Panc1 (cell line): ENCODE measurements around the gene KCNK15. TPM values are rescaled to one million over a fixed set of nuclear protein-coding genes. Genes with fewer than 3 reads are reported as not detected.

Source experiments
- ATAC-seq: fragments of 200-7000 bp; cut with Tn5 transposase; 2 replicates; pipeline ENCODE4 v1.9.1; 2020; ENCODE audit warnings: mild to moderate bottlenecking, moderate library complexity
- BruUV-seq: library from RNA; stranded (reverse); fragments of 400-500 nt; replicated peaks from 2 replicates; lab custom pipeline; 2021; lab: Mats Ljungman, UMichigan
- CTCF ChIA-PET: fragments of 300-600 bp; sonication (Branson Sonifier 250); formaldehyde crosslinking; loops from one replicate; lab custom pipeline; 2022; ENCODE audit warnings: antibody characterized with exemption; lab: Charles Lee
- POLR2A ChIA-PET: fragments of 300-600 bp; sonication (Branson Sonifier 250); formaldehyde crosslinking; loops from one replicate; lab custom pipeline; 2022; ENCODE audit warnings: antibody characterized with exemption; lab: Charles Lee
- DNase-seq: peaks from one replicate; pipeline ENCODE4 v3.0.0-alpha.2; 2010; ENCODE audit warnings: low read depth, low spot score
- H3K27ac ChIP-seq: 2 replicates; pipeline ENCODE4 v1.5.1; 2011; ENCODE audit warnings: mild to moderate bottlenecking, low read length, inconsistent platforms
- H3K27me3 ChIP-seq: fragments of 200-500 bp; sonication (Bioruptor generic); 2 replicates; pipeline ENCODE4 v1.6.0; 2014; ENCODE audit warnings: low read length, inconsistent platforms; ENCODE audit not compliant: control insufficient read depth, insufficient read depth
- H3K36me3 ChIP-seq: fragments of 200-500 bp; sonication (Bioruptor generic); 2 replicates; pipeline ENCODE4 v1.5.1; 2014; ENCODE audit warnings: inconsistent platforms, mild to moderate bottlenecking, low read length, moderate library complexity; ENCODE audit not compliant: control insufficient read depth, insufficient read depth
- H3K4me1 ChIP-seq: 2 replicates; pipeline ENCODE4 v1.5.1; 2011; ENCODE audit warnings: inconsistent platforms, mild to moderate bottlenecking, low read length, moderate library complexity; ENCODE audit not compliant: control insufficient read depth, insufficient read depth
- H3K4me3 ChIP-seq, 2 experiments: 2 replicates each; pipeline ENCODE4 v1.5.1; 2011 to 2012; ENCODE audit warnings: low read depth in 2 of 2, low read length in 2 of 2, mild to moderate bottlenecking in 2 of 2, inconsistent platforms in 1 of 2, moderate library complexity in 1 of 2
- H3K9me3 ChIP-seq: fragments of 200-500 bp; sonication (Bioruptor generic); 2 replicates; pipeline ENCODE4 v1.5.1; 2014; ENCODE audit warnings: low read depth, mild to moderate bottlenecking, inconsistent platforms, low read length, moderate library complexity; ENCODE audit not compliant: control insufficient read depth, insufficient read depth
- CTCF ChIP-seq: fragments of 450-650 bp; IDR thresholded peaks from 2 replicates; pipeline ENCODE4 v1.5.1; 2017; ENCODE audit warnings: mild to moderate bottlenecking
- POLR2AphosphoS5 ChIP-seq: IDR thresholded peaks from 2 replicates; pipeline ENCODE4 v1.6.1; 2012; ENCODE audit warnings: mild to moderate bottlenecking, low read depth, low read length, moderate library complexity
- REST ChIP-seq, 2 experiments: IDR thresholded peaks; 2 replicates each; pipeline ENCODE4 v1.6.1; 2011 to 2012; ENCODE audit warnings: low read depth in 2 of 2, control low read depth in 1 of 2, low read length in 1 of 2, mild to moderate bottlenecking in 1 of 2, moderate library complexity in 1 of 2; ENCODE audit not compliant: insufficient read depth in 1 of 2
- SIN3A ChIP-seq: IDR thresholded peaks from 2 replicates; pipeline ENCODE4 v1.6.1; 2012; ENCODE audit warnings: low read depth, mild to moderate bottlenecking, low read length, moderate library complexity, borderline replicate concordance; ENCODE audit not compliant: insufficient read depth
- TCF7L2 ChIP-seq: IDR thresholded peaks from 2 replicates; pipeline ENCODE4 v1.6.1; 2011; ENCODE audit warnings: mild to moderate bottlenecking, low read depth, low read length, inconsistent platforms
- in situ Hi-C: cut with HindIII; loops from 2 replicates; pipeline ENCODE4 v1.10.0; 2016; ENCODE audit warnings: low sequenced_read_pairs, low pct_unique_long_range_greater_than_20kb
- intact Hi-C: fragments of 100-400 bp; cut with micrococcal nuclease; formaldehyde crosslinking; loops from one replicate; pipeline ENCODE4 v1.10.0; 2022; ENCODE audit not compliant: unreplicated experiment
- total RNA-seq: library from RNA; stranded (reverse); gene quantifications from one replicate; pipeline ENCODE4 v1.2.1, GENCODE V29; 2021; ENCODE audit not compliant: unreplicated experiment

KCNK15 gene
- total RNA-seq, 1 experiment from 2014 or later = 7.4 TPM

GRCh38 chr20:44750081-44750805 lies 4.6 kb downstream of the KCNK15 start:
- H3K36me3 ChIP-seq = no peaks in the 10 kb centered on the region
- in situ Hi-C loops = no loop called here
- H3K27ac ChIP-seq = no peak overlapping the region
- ChIA-PET POLR2A (no interaction called here), CTCF (no interaction called here)
- no peaks in the 10 kb centered on the region for H3K9me3 ChIP-seq
- no peak overlapping the region for H3K4me3 ChIP-seq
- BruUV-seq = no TSS peak
- intact Hi-C loops = no loop called here
- DNase-seq = no peak
- peaks cover 16% of the 10 kb centered on the region for H3K4me1 ChIP-seq
- ATAC-seq = no peak
- TF ChIP-seq CTCF = no peak; the same call in 1 of the 2 replicates
- TF ChIP-seq SIN3A = no peak
- no peak for TF ChIP-seq POLR2AphosphoS5
- TF ChIP-seq TCF7L2 = no peak
- TF ChIP-seq REST (IDR thresholded peaks at IDR 0.05; ENCODE audit: insufficient read depth in 1 of 2, low read depth in 2 of 2, low read length in 1 of 2) = no peak
- no peaks in the 10 kb centered on the region for H3K27me3 ChIP-seq

- no TSS peak for BruUV-seq
- TF ChIP-seq SIN3A = no peak
- no peak; the same call in 1 of the 2 replicates for TF ChIP-seq POLR2AphosphoS5
- TF ChIP-seq REST (IDR thresholded peaks at IDR 0.05; ENCODE audit: insufficient read depth in 1 of 2, low read depth in 2 of 2, low read length in 1 of 2) = no peak
- no peak for TF ChIP-seq TCF7L2
- no peak for TF ChIP-seq CTCF
- Histone ChIP-seq H3K27ac (no peak overlapping the region; the same call in 1 of the 2 replicates), H3K9me3 (no peaks in the 10 kb centered on the region), H3K4me1 (peaks cover 6% of the 10 kb centered on the region), H3K4me3 (no peak overlapping the region), H3K36me3 (no peaks in the 10 kb centered on the region), H3K27me3 (no peaks in the 10 kb centered on the region)
- ATAC-seq (no peak), DNase-seq (no peak)
- in situ Hi-C loops (no loop called here), intact Hi-C loops (no loop called here)
- CTCF ChIA-PET = interaction anchor here (0.6 kb wide), 1 partner anchor 157 kb away, joined by 5 read pairs; the partner anchor contains the start of gene PABPC1L
- POLR2A ChIA-PET = interaction anchor here (0.7 kb wide), 1 partner anchor 33 kb away, joined by 3 read pairs; no protein-coding TSS in a partner anchor
Measured at GRCh38 chr20:44752099-44752931, 6.7 kb downstream of the KCNK15 start.
